GM12878 (cell line): Measurements from ENCODE around the gene ARID4B.

Experiments used
- CBFB ChIP-seq: IDR thresholded peaks from 2 replicates; pipeline ENCODE4 v1.6.1; 2016; ENCODE audit warnings: antibody characterized with exemption, low read depth
- CEBPB ChIP-seq, 2 experiments: fragments of 150-350 bp in 1 of 2; IDR thresholded peaks; 2 replicates each; pipeline ENCODE4 v1.6.1; 2012 to 2014; ENCODE audit warnings: low read depth in 2 of 2, low read length in 2 of 2, borderline replicate concordance in 1 of 2, inconsistent platforms in 1 of 2
- CTCF ChIP-seq, 3 experiments: IDR thresholded peaks in 2 of 3; conservative IDR thresholded peaks in 1 of 3; 2 replicates each; pipeline ENCODE4 v1.5.1; 2011; ENCODE audit warnings: low read depth in 3 of 3, low read length in 3 of 3, mild to moderate bottlenecking in 3 of 3, control low read depth in 2 of 3, moderate library complexity in 2 of 3, inconsistent platforms in 1 of 3, mixed read lengths in 1 of 3; ENCODE audit not compliant: control insufficient read depth in 2 of 3, insufficient read depth in 1 of 3; ENCODE audit errors: extremely low read depth in 1 of 3
- FOXK2 ChIP-seq: fragments of 450-650 bp; IDR thresholded peaks from 2 replicates; pipeline ENCODE4 v1.6.1; 2017; ENCODE audit warnings: mild to moderate bottlenecking, moderate library complexity
- GABPA ChIP-seq: IDR thresholded peaks from 2 replicates; pipeline ENCODE4 v1.6.1; 2014; ENCODE audit warnings: antibody characterized with exemption, low read depth, mild to moderate bottlenecking, inconsistent platforms
- MTA3 ChIP-seq: IDR thresholded peaks from 2 replicates; pipeline ENCODE4 v1.6.1; 2012; ENCODE audit warnings: low read length, inconsistent platforms, borderline replicate concordance
- NR2C2 ChIP-seq: IDR thresholded peaks from 2 replicates; pipeline ENCODE4 v1.6.1; 2011; ENCODE audit warnings: borderline replicate concordance, low read depth; ENCODE audit not compliant: control insufficient read depth, insufficient read length
- USF2 ChIP-seq: IDR thresholded peaks from 2 replicates; pipeline ENCODE4 v1.6.1; 2011; ENCODE audit warnings: low read depth, low read length, improper control_type of control experiment, borderline replicate concordance
- YY1 ChIP-seq: IDR thresholded peaks from 2 replicates; pipeline ENCODE4 v1.6.1; 2011; ENCODE audit warnings: low read depth, mild to moderate bottlenecking, low read length

GRCh38 chr1:235265900-235266299, 62.1 kb downstream of the ARID4B start:
- TF ChIP-seq YY1 (no peak), CBFB (no peak), NR2C2 (no peak), CEBPB (IDR thresholded peaks at IDR 0.05; ENCODE audit: borderline replicate concordance in 1 of 2, low read depth in 2 of 2, low read length in 2 of 2) (no peak), GABPA (no peak), CTCF (IDR thresholded peaks at IDR 0.05 in 2 of 3, conservative IDR thresholded peaks at IDR 0.05 in 1 of 3; ENCODE audit: control insufficient read depth in 2 of 3, extremely low read depth in 1 of 3, insufficient read depth in 1 of 3, low read depth in 3 of 3, low read length in 3 of 3) (no peak), MTA3 (no peak), FOXK2 (no peak), USF2 (no peak)
